ENCODE measurements around the gene ANK3.

The ANK3 gene

DNA sequence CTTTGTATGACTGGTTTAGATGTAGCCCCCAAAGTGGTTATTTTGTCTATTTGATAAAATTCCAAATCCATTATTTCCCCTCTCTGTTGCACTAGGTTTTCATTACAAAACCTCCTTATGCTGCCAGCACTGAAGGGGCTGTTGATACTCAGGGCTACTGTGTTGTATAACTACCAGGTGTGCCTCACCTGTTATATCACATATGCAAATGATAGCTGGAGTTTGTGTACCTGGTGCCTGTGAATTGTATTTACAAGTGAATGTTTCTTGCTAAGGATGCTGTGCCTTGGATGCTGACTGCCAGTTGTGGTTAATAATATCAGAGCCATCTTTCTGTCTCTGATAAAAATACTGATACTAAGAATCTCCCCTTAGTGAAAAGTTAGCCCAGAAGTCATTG, 398.6 kb downstream of the ANK3 start:
- no peak for DNase-seq (ENCODE audit: low read depth)
- no peak overlapping the region for H3K4me3 ChIP-seq (ENCODE audit: control insufficient read depth, low read depth, low read length)

DNA sequence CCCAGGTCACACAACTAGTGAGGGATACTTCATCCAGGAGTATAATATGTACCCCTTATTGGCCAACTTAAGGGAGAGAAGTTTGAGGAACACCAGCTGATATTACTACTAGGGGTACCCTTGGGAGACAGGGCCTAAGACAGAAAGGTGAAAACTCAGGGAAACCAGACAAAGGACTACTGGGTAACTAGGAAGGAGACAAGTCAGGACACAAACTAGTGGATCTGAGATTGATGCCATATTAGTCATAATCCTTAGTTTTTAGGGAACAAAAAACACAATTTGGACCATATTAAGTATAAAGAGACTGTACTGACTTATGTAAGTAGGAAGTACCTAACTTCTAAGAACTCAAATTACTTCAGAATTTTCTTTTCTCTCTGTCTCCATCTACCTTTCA, 404.0 kb downstream of the ANK3 start:
- H3K4me3 ChIP-seq (ENCODE audit: control insufficient read depth, low read depth, low read length): no peak overlapping the region
- DNase-seq (ENCODE audit: low read depth): no peak
- TF ChIP-seq, protein P1, sequence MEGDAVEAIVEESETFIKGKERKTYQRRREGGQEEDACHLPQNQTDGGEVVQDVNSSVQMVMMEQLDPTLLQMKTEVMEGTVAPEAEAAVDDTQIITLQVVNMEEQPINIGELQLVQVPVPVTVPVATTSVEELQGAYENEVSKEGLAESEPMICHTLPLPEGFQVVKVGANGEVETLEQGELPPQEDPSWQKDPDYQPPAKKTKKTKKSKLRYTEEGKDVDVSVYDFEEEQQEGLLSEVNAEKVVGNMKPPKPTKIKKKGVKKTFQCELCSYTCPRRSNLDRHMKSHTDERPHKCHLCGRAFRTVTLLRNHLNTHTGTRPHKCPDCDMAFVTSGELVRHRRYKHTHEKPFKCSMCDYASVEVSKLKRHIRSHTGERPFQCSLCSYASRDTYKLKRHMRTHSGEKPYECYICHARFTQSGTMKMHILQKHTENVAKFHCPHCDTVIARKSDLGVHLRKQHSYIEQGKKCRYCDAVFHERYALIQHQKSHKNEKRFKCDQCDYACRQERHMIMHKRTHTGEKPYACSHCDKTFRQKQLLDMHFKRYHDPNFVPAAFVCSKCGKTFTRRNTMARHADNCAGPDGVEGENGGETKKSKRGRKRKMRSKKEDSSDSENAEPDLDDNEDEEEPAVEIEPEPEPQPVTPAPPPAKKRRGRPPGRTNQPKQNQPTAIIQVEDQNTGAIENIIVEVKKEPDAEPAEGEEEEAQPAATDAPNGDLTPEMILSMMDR (IDR thresholded peaks at IDR 0.05; ENCODE audit: control insufficient read depth, insufficient read depth, low read depth, low read length, missing control alignments): no peak

More for the DNA sequence above, 398.6 kb downstream of the ANK3 start:
- TF ChIP-seq, protein P1 (IDR thresholded peaks at IDR 0.05; ENCODE audit: control insufficient read depth, insufficient read depth, low read depth, low read length, missing control alignments): no peak

DNA sequence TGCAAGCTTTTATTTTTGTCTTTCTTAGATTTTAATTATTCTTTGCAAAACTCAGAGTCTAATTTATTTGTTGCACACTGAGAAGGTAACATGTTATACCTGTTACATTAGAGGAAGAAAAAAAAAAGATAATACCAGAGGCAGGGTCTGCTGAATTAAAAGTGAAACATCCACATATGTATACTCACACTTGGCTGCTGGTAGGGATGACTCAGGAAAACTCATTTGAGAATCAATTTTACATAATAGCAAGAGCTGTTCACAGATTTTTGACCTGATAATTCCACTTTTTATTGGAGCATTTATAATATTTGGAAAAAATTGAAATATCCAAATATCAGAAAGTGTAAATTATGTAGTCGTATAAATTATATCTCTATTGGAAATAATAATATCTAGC, 405.3 kb downstream of the ANK3 start:
- no peak for DNase-seq (ENCODE audit: low read depth)
- no peak overlapping the region for H3K4me3 ChIP-seq (ENCODE audit: control insufficient read depth, low read depth, low read length)
- TF ChIP-seq, protein P1 (IDR thresholded peaks at IDR 0.05; ENCODE audit: control insufficient read depth, insufficient read depth, low read depth, low read length, missing control alignments): no peak

DNA sequence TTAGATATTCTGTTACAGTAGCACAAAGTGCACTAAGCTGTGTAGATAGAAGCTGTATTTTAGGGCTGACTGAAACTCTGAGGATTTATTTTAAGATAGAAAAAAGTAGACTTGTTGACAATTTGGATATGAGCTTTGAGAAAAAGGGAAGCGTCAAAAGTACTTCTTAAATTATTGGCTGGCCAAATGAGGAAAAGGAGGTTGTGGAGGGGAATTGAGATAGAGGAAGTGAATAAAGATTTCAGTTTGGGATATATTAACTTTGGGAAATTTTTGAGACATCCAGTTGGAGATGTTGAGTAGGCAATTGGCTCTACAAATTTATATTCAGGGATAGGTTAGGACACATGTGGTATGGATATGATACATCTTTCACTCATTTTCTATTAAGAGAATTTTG, 409.3 kb downstream of the ANK3 start:
- TF ChIP-seq, protein P1 (IDR thresholded peaks at IDR 0.05; ENCODE audit: control insufficient read depth, insufficient read depth, low read depth, low read length, missing control alignments): no peak
- DNase-seq (ENCODE audit: low read depth): no peak

DNA sequence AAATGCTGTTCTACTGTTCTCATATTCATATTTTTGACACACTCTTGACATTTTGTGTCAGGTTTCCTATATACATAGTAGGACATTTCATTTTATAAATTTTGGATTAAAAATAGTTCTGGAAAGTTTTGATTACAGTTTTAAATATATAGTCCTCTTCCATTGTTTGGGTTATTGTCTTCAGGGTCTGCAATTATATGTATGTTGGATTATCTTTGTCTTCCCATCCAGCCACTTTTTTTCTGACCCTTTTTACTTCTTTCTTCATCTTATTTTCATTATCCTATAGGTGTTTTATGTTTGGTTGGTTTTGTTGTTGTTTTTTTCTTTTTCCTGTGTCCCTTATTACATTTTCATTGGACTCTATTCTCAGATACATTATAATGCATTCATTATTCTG, 412.2 kb downstream of the ANK3 start:
- no peak for DNase-seq (ENCODE audit: low read depth)
- no peak overlapping the region for H3K4me3 ChIP-seq (ENCODE audit: control insufficient read depth, low read depth, low read length)
- TF ChIP-seq, protein P1 (IDR thresholded peaks at IDR 0.05; ENCODE audit: control insufficient read depth, insufficient read depth, low read depth, low read length, missing control alignments): no peak

More for the DNA sequence above, 409.3 kb downstream of the ANK3 start:
- H3K4me3 ChIP-seq (ENCODE audit: control insufficient read depth, low read depth, low read length): no peak overlapping the region

DNA sequence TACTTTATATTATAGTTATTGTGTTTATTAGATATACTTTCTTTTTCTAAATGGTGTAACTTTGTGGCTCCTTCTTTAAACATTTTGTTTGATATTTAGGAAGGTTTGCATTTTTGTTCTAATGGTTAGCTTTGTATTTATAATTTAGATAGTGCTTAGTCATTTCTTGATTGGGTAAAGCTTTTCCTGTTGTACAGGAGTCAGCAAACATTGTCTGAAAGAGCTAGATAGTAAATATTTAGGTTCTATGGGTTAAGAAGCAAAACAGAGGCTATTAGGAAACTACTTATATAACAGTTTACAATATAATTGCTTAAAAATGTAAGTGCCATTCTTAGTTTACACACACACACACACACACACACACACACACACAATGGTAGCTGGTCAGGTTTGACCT, 412.8 kb downstream of the ANK3 start:
- DNase-seq (ENCODE audit: low read depth): no peak
- H3K4me3 ChIP-seq (ENCODE audit: control insufficient read depth, low read depth, low read length): no peak overlapping the region

More for the DNA sequence above, 412.8 kb downstream of the ANK3 start:
- TF ChIP-seq, protein P1 (IDR thresholded peaks at IDR 0.05; ENCODE audit: control insufficient read depth, insufficient read depth, low read depth, low read length, missing control alignments): no peak

All from AG09309 (cell line).